SJSA1 (cell line): ENCODE measurements around the gene GOLGA1. TPM values are rescaled to one million over a fixed set of nuclear protein-coding genes. Genes with fewer than 3 reads are reported as not detected.

ENCODE experiments used
- DNase-seq, 2 experiments: peaks; one replicate each; pipeline ENCODE4 v3.0.0-alpha.2; 2015 to 2020; ENCODE audit warnings: low spot score in 2 of 2, low read depth in 1 of 2
- H3K27ac ChIP-seq: fragments of 250-450 bp; sonication (Bioruptor Pico); 2 replicates; pipeline ENCODE4 v1.5.1; 2020; ENCODE audit warnings: mild to moderate bottlenecking, moderate library complexity
- H3K27me3 ChIP-seq: fragments of 250-450 bp; sonication (Bioruptor Pico); replicated peaks from 2 replicates; pipeline ENCODE4 v1.5.1; 2020; ENCODE audit warnings: mild to moderate bottlenecking, moderate library complexity
- H3K36me3 ChIP-seq: fragments of 250-450 bp; sonication (Bioruptor Pico); 2 replicates; pipeline ENCODE4 v1.5.1; 2020; ENCODE audit warnings: mild to moderate bottlenecking
- H3K4me1 ChIP-seq: fragments of 250-450 bp; sonication (Bioruptor Pico); replicated peaks from 2 replicates; pipeline ENCODE4 v1.6.1; 2021; ENCODE audit warnings: mild to moderate bottlenecking
- H3K4me3 ChIP-seq: fragments of 250-450 bp; sonication (Bioruptor Pico); 2 replicates; pipeline ENCODE4 v1.5.1; 2020; ENCODE audit warnings: mild to moderate bottlenecking
- H3K9me3 ChIP-seq: fragments of 250-450 bp; sonication (Bioruptor Pico); replicated peaks from 2 replicates; pipeline ENCODE4 v1.5.1; 2020; ENCODE audit warnings: mild to moderate bottlenecking
- total RNA-seq: library from RNA; depleted of rRNA; stranded (reverse); fragments of >200 nt; shearing (Covaris generic); gene quantifications from 2 replicates; pipeline ENCODE4 v1.2.3, GENCODE V29; 2014

GOLGA1 gene
- total RNA-seq, 1 experiment from 2014 or later = 7.6 TPM

GRCh38 chr9:124870723-124871122, 70.2 kb downstream of the GOLGA1 start:
- no peak for DNase-seq
- Histone ChIP-seq H3K36me3 (peaks cover 70% of the 10 kb centered on the region), H3K9me3 (no peaks in the 10 kb centered on the region), H3K27ac (0 out of 2 replicates have a peak overlapping the region, but pooled peaks have one; percentile 10), H3K4me1 (peaks cover 17% of the 10 kb centered on the region), H3K4me3 (peak overlapping the region; percentile 90), H3K27me3 (no peaks in the 10 kb centered on the region)

GRCh38 chr9:124869986-124870560, 70.8 kb downstream of the GOLGA1 start:
- H3K27me3 ChIP-seq = no peaks in the 10 kb centered on the region
- peaks cover 17% of the 10 kb centered on the region for H3K4me1 ChIP-seq
- DNase-seq = peak in 1 of 2 experiments; percentile 42
- peaks cover 63% of the 10 kb centered on the region for H3K36me3 ChIP-seq
- H3K4me3 ChIP-seq = peak overlapping the region; percentile 90
- H3K9me3 ChIP-seq = no peaks in the 10 kb centered on the region
- peak overlapping the region; percentile 78; the same call in 1 of the 2 replicates for H3K27ac ChIP-seq

GRCh38 chr9:124869466-124869985, 71.4 kb downstream of the GOLGA1 start:
- Histone ChIP-seq H3K27me3 (no peaks in the 10 kb centered on the region), H3K36me3 (peaks cover 58% of the 10 kb centered on the region), H3K4me3 (peak overlapping the region; percentile 90), H3K9me3 (no peaks in the 10 kb centered on the region), H3K4me1 (peaks cover 17% of the 10 kb centered on the region), H3K27ac (peak overlapping the region; percentile 78)
- peak in 1 of 2 experiments; percentile 31 for DNase-seq

- Histone ChIP-seq H3K4me3 (peak overlapping the region; percentile 90), H3K27ac (peak overlapping the region; percentile 78), H3K36me3 (peaks cover 50% of the 10 kb centered on the region), H3K27me3 (no peaks in the 10 kb centered on the region), H3K9me3 (no peaks in the 10 kb centered on the region), H3K4me1 (peaks cover 17% of the 10 kb centered on the region)
- peak; percentile 84 to 85 for DNase-seq
These were observed 72.1 kb downstream of the GOLGA1 start for GRCh38 chr9:124868511-124869465.

GRCh38 chr9:124863371-124863871, 77.5 kb downstream of the GOLGA1 start:
- no peak overlapping the region for H3K27ac ChIP-seq

GRCh38 chr9:124861342-124862229, 79.3 kb downstream of the GOLGA1 start, which contains the start of the genes ARPC5L and RPL35:
Gene ARPC5L, plus strand, starts transcription at chr9:124862130. Its CDS starts 7,161 bp downstream, at chr9:124869291.
Gene RPL35, minus strand, starts transcription at chr9:124861957. Its CDS starts 45 bp downstream, at chr9:124861912.
- Histone ChIP-seq H3K9me3 (no peaks in the 10 kb centered on the region), H3K27me3 (no peaks in the 10 kb centered on the region), H3K4me3 (peak within 1 kb of the TSS; percentile 90), H3K27ac (peak within 1 kb of the TSS; percentile 91), H3K36me3 (peaks cover 52% of the 10 kb centered on the region), H3K4me1 (peaks cover 19% of the 10 kb centered on the region)
- DNase-seq = peak; percentile 92

More at GRCh38 chr9:124863371-124863871, 77.5 kb downstream of the GOLGA1 start:
- DNase-seq = no peak
- H3K4me1 ChIP-seq = peaks cover 26% of the 10 kb centered on the region
- no peaks in the 10 kb centered on the region for H3K9me3 ChIP-seq
- no peaks in the 10 kb centered on the region for H3K27me3 ChIP-seq
- peaks cover 34% of the 10 kb centered on the region for H3K36me3 ChIP-seq
- H3K4me3 ChIP-seq = no peak overlapping the region

- no peaks in the 10 kb centered on the region for H3K27me3 ChIP-seq
- no peaks in the 10 kb centered on the region for H3K9me3 ChIP-seq
- peaks cover 58% of the 10 kb centered on the region for H3K36me3 ChIP-seq
- H3K27ac ChIP-seq = peak overlapping the region; percentile 91
- no peak for DNase-seq
- peak overlapping the region; percentile 90 for H3K4me3 ChIP-seq
- peaks cover 19% of the 10 kb centered on the region for H3K4me1 ChIP-seq
These were observed 80.1 kb downstream of the GOLGA1 start for GRCh38 chr9:124860582-124861341.

GRCh38 chr9:124859803-124860581, 80.9 kb downstream of the GOLGA1 start:
- H3K36me3 ChIP-seq = peaks cover 58% of the 10 kb centered on the region
- no peaks in the 10 kb centered on the region for H3K9me3 ChIP-seq
- peaks cover 19% of the 10 kb centered on the region for H3K4me1 ChIP-seq
- no peak overlapping the region for H3K27ac ChIP-seq
- no peak for DNase-seq
- H3K27me3 ChIP-seq = no peaks in the 10 kb centered on the region
- peak overlapping the region; percentile 90 for H3K4me3 ChIP-seq

- no peak for DNase-seq
- Histone ChIP-seq H3K9me3 (no peaks in the 10 kb centered on the region), H3K36me3 (peaks cover 58% of the 10 kb centered on the region), H3K4me3 (no peak overlapping the region), H3K27ac (no peak overlapping the region), H3K27me3 (no peaks in the 10 kb centered on the region), H3K4me1 (peaks cover 20% of the 10 kb centered on the region)
These were observed 82.4 kb downstream of the GOLGA1 start for GRCh38 chr9:124858330-124859046.

- peaks cover 26% of the 10 kb centered on the region for H3K4me1 ChIP-seq
- H3K36me3 ChIP-seq = peaks cover 58% of the 10 kb centered on the region
- DNase-seq = no peak
- H3K4me3 ChIP-seq = no peak overlapping the region
- no peaks in the 10 kb centered on the region for H3K27me3 ChIP-seq
- no peak overlapping the region for H3K27ac ChIP-seq
- H3K9me3 ChIP-seq = no peaks in the 10 kb centered on the region
These were observed 83.2 kb downstream of the GOLGA1 start for GRCh38 chr9:124857533-124858162.
